ENCODE results near the gene XRCC4.

XRCC4 gene

DNA sequence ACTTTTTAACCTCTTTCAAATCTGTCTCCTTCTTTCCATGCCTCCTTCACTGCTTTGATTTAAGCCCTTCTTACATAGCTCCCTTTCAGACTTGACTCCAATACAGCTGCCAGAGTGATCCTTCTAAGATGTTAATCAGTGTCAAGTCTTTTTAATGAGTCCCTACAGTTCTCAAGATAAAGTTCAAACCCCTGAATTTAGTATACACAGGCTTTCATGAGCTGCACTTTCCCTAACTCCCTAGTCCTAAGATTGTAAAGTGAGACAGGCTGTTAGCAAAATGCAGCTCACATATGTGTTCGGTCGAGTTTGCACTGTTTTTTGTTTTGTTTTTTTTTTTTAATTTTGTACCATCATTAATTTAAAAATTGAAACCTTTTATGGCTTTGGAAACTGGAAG is 203.8 kb downstream of the XRCC4 start:
- no peak for FAIRE-seq

DNA sequence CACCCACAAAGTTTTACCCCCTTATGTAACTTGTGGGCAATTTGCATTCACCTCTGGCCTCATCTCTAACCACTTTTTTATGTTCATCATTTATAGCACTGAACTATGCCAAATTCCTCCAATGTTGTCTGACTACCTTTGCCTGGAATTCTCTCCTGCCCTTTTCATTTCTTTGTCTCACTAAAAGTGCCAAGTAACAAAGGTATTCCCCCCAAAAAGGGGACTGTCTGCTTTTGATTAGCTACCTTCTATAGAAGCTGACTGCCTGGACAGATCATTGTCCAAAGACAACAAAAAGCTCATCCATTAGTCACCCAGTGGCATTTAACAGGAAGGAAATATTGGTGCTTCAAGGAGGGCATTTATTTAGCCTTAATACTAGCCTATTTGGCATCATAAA is 204.3 kb downstream of the XRCC4 start:
- FAIRE-seq, result no peak

DNA sequence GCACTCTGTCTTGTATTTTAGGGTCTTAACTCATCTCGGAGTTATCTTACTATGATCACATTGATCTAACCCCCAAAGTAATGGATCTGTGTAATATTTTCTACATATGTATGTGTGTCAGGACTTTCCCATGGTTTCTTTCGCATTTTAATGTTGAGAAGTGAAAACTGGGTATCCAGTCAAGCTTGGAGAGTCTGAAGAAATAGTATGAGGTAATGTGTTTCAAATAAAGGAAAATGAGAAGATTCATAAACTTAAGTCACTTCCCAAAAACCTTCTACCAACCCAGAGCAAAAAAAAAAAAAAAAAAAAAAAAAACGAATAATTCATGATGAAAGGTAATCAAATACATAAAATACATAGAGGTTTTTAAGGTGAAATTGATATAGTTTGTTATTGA is 206.4 kb downstream of the XRCC4 start:
- FAIRE-seq, result peak; percentile 72

DNA sequence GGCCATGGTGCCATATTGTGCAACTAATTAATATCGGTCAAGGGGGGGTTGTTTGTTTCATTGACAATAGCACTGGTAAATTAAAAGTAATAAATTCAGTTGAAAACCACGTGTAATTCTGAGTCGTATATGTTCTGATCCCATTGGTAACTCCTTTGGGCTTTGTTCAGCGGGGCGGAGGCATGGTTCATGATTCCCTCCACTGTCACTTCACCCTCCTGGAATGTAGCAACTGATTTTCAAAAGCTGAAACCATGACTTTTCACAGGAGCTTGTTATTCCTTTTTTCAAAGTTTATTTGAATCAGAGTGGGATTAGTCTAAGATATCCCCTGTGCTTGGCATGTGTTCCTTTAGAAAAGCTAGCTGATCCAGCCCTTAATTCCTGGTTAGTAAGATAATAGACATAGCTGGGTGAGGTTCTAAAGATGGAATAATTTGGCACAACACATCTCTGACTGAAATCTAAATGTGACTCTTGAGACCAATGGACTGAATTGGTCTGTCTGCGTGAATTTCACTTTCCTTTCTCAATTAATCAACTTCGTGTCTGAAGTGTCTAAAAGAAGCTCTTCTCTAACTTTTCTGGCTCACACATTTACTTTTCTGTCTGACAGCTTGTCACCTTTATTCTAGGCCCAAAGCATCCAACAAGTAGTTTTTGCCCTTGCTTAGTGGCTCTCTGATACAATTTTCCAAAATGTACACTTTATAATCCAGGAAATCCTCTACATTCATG is 208.5 kb downstream of the XRCC4 start:
- no peak for FAIRE-seq

DNA sequence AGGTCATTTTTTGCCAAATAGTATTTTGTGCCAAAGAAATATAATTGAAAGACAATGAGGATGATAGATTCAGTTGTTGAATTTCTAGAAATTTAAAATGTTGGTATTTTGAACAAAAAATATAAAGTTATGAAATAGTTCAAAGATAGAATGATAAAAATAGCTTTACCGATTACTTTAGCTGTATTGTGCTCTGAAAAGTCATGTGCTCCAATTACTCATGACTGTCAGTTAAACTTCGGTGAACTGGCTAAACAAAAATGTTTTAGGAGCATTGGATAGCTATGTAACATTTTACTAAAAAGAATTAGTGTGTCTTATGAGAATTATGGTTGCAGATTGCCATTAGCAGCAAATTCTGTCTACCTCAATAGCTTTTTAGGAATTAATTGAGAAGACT is 216.9 kb downstream of the XRCC4 start:
- no peak for FAIRE-seq

DNA sequence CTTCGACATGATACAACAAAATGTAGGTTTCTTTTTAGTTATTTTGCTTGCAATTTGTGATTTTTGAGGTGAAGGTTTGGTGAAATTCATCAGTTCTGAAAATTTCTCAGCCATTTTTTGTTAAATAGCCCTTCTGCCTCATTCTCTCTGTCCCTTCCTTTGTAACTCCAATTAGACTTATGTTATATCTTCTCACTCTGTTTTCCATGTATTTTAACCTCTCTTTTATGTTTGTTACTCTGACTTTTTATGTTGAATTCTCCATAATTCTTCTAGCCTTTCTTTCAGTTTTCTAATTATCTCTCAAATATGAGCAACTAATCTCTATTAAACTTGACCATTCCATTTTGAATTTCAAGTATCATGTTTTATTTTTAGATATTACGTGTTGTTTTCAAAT is 222.0 kb downstream of the XRCC4 start:
- no peak for FAIRE-seq

DNA sequence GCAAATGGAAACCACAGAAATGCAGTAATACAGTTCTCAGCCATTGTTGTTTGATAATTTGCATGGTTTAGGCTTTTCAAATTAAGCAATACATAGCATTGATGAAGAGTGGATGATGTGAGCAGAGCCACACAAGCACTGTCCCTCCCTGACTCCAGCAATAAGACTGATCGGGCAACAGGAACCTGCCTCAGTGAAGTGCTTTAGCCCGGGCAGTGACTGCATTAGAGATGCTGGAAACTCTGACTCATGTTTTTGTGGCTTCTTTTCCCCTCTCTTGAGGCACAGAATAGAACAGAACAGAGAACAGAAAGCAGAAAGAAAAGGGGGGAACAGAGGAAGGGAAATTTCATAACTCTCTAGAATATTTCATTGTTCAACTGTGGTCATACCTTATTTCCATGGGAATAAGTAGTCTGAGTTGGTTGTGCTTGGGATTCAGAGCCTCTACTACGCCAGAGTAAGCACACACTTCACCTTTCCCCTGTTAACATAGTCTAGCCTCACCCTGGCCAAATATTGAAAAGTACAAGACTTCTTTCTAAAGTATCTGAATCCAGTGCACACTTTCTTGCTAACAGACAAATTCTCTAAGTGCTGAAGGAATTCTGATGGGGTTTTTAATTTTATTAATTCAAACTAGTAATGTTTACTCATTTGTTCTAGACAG is 229.4 kb downstream of the XRCC4 start:
- no peak for FAIRE-seq

DNA sequence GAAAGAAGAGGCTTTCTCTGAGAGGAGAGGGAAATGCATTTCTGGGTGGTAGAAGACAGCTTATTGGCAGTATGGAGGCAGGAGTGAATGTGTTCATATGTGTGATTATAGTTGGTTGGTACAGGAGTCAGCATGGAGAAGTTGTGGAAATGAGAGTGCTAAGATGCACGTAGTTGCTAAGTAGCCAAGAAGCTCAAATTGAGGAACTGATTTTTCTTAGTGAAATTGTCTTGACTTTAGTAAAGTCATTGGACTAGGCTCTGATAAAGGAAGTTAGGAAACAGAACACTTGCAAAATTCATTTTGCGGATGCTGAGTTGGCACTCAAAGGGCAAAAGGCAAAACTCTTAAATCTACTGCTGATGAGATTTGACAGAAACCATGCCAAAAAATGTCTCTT is 235.3 kb downstream of the XRCC4 start:
- FAIRE-seq, result no peak

DNA sequence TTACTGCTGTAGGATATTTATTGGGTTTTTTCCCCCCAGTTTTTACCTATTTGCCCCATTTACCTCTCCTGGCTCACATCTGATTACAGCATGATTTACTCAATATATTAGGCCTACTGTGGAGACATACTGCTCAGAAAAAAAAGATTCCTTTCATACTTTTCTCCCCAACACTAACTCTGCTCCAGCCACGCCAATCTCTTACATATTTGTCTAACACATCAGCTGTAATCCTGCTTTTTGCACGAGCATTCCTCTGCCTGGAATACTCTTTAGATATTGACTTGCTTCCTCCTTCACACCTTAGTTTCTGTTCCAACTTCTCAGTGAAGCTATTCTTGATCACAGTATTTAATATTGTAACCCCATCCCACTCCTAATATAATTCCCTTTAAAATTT is 236.1 kb downstream of the XRCC4 start:
- no peak for FAIRE-seq

DNA sequence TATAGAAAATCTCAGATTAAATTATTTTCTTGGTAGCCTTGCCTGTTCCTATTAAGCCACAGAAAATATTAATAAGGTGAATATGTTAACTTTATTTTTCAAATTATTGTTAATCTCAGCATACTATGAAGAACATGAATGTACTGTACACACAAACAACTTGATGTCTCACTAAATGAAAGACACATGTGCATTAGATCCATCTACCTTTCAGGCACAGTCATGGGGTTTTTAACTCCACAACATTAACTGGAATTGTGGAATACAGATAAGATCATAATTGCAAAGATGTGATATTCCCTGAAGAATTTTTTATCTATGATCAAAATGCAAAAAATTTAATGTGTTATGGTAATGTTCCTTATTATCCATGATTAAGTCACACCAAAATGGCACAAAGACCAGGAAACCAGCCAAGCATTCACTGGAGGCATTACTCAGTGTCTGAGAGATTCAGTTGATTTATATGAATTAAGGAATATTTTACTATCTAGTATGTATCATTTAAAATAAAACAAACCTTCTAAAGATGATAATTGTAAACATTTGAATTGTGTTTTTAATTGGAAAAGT is 244.2 kb downstream of the XRCC4 start:
- no peak for FAIRE-seq

DNA sequence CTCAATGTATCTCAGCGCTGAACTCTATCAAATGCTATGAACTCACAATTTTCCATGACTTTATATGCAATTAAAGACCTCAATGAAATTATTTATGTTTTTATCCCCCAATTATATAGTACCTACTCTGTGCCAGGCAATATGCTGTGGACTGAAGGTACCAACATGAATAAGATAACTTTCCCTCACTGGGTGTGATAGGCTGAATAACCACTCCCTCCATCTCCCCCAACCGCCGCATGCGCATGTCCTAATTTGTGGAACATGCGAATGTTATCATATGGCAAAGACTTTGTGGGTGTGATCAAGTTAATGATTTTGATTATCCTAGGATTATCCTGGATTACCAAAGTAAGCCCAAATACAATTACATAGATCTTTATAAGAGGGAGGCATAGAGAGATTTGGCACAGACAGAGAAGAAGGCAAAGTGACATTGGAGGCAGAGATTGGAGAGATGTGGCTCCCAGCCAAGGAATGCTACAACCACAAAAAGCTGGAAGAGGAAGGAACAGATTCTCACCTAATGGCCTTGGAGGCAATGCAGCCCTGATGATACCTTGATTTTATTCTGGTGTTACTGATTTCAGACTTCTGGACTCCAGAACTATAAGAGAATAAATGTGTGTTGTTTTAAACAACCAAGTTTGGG is 245.1 kb downstream of the XRCC4 start:
- FAIRE-seq, result no peak

DNA sequence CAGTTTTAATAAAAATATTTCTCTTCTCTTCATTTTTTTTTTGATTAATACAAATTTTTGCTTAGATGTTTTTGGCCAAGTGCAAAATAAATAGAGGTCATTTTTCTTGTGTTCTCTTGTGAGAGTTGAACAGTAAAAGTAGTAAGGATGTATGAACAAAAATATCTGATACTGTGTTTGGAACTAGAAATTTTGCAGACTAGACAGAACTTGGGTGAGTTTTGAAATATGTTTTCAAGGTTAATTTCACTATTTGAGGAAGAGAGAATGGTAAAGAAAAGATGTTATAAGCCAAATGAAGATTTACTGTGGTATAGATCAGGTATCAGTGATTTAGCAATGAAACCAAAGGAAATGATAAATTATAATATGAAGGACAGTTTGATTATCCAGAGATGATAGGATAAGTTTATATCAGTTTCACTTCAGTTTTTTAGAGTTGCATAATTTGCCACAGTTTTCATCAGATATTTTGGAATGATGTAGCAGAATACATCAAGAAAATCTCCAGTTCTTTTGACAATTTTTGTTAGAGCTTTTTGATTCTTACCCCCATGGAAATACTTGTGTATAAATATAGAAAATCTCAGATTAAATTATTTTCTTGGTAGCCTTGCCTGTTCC is 246.3 kb downstream of the XRCC4 start:
- FAIRE-seq, result peak; percentile 72

DNA sequence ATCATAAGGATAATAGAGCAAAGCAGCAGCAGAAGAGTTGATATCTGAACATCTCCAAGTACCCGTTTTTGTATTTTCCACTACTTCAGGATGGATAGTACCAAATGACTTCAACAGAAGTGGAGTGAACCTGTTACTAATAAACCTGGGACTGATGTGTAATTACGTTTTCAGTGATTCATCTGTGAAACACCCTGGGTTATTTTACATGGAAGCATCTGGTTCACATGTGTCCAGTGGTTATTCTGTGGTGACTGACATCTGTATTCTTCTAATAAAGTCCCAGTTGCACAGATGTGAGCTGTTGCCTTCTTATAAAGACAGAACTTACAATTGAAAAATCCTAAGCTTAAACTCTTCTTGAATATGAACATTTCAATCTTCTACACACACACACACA is 254.5 kb downstream of the XRCC4 start:
- no peak for FAIRE-seq

DNA sequence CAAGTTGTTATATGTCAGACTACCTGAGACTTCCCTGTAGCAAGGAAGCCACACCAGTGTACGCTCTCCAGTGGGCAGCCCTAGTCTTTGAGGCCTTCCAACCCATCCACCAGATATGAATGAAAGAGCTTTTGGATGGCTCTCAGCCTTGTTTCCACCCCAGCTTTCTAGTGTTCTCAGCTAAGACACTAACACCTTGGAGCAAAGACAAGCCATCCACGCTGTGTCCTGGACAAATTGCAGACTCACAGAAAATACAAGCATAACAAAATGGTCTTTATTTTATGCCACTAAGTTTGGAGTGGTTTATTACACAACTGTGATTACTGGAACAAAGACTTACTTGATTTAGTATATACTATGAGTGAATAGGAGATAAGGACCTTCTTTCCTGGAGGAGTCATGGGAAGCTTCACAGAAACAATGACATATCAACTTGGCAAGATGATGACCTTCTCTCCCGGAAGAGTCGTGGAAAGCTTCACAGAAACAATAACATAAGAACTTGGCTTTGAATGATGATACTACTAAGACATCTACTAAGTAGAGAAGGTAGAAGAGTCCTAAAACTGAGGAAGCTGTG is 260.2 kb downstream of the XRCC4 start:
- FAIRE-seq, result no peak

DNA sequence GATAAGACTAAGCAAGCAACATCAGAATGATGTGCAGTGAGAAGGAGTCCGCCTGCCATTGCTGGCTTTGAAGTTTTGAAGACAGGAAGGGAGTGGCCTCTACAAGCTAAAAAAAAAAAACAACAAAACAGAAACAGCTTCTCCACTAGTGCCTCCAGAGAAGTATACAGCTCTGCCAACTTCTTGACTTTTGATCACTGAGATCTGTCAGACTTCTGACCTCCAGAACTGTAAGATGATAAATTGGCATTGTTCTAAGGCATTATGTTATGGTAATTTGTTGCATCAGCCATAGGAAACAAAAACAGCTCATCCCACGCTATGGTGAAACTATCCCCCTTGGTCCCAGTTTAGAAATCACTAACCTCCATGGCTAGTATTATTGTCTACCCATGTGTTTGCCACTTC is 263.2 kb downstream of the XRCC4 start:
- no peak for FAIRE-seq

DNA sequence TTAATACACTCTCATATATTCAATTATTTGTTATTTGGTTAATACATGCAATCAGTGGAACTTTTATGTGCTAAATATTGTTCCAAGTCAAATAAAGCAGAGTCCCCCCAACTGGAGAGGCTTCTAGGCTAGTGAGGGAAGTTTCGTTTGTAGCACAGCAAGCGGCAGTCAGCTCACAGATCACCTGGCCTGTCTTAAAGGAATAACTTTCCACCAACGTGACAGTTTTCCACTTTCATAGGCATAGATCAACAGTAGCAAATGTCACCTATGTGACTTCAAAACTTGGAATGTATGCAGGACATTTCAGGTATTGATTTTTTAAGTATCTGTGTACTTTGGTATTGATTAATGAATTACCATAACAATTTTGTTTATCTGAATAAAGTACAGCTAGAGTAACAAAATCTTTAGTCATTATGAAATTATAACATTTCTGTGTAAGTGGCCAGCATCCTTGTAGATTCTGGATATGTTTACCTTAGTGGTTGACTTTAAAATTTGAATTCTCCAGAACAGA is 264.5 kb downstream of the XRCC4 start:
- no peak for FAIRE-seq

DNA sequence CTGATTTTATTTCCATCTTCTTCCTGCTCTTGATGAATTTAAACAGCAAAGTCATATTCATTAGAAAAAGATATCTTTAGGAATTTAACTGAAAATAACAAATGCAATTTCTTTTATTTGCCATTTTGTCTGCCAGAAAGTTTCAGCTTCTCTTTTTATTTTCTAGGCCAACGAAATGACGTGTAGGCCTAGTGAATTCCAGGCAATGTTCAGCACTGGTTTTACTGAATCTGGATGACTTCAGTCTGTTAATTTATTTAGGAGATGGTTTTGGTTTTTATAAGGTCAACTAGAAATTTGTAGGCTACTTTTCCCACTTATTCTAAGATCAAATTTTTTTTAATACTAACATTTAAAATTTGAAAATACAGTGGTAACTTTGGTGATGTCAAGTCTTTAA is 265.1 kb downstream of the XRCC4 start:
- peak; percentile 71 for FAIRE-seq

DNA sequence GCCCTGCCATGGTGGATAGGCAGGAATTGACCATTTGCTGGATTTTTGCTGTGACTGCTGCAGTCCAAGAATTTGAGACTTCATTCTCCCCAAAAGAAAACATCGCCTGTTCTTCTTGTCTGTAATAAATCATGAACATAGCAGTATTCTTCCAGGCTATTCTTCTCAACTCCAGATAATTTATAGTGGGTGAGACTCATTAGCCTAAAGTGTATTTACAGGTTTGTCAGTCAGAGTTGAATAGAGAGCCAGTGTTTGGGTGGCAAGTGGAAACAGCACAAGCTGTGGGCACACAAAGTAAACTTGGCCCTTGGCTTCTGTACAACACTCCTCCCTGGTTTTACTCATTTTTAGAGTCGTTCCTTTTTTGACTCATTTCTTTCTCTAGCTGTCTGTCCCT is 266.0 kb downstream of the XRCC4 start:
- no peak for FAIRE-seq

DNA sequence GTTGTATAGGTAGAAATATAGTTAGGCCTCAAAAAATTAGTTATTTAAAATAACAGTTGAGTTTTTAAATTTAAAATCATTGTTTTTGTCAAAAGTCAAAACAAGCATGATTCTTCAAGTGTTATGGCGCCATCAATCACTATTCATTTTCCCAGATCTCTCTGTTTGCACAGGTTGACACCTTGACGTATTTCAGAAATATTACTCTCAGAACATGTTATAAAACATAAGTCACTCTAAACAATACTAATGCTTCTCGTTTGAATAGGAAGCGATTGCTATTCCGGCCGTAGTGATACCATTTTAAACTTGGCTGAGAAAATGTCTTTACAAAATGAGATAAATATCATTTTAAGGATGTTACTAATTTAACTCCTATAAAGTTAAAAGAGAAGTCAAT is 268.1 kb downstream of the XRCC4 start:
- no peak for FAIRE-seq

DNA sequence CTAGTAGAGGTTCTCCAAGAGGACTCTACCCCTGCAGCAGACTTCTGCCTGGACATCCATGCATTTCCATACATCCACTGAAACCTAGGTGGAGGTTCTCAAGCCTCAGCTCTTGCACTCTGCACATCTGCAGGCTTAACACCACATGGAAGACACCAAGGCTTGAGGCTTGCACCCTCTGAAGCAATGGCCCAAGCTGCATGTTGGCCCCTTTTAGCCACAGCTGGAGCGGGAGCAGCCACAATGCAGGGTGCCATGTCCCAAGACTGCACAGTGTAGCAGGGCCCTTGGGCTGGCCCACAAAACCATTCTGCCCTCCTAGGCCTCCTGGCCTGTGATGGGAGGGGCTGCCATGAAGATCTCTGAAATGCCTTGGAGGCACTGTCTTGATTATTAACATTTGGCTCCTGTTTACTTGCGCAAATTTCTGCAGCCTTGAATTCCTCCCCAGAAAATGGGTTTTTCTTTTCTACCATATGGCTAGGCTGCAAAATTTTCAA is 271.0 kb downstream of the XRCC4 start:
- no peak for FAIRE-seq

DNA sequence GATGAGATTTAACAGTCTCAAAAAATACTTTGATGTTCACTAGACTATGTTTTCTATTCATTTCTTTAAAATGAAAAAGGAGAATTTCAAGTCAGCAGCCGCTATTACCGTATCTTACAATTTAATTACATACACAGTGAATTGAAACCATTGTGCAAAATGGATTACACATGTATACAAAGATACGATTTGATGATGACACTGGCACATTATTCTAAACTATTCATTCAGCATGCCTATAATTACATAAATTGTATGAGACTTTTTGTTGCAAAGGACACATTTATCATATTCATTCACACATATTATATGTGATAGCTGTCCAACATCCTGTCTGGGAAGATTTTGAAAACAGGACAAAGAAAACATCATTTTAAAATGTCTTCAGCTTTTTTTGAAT is 275.9 kb downstream of the XRCC4 start:
- FAIRE-seq, result no peak

DNA sequence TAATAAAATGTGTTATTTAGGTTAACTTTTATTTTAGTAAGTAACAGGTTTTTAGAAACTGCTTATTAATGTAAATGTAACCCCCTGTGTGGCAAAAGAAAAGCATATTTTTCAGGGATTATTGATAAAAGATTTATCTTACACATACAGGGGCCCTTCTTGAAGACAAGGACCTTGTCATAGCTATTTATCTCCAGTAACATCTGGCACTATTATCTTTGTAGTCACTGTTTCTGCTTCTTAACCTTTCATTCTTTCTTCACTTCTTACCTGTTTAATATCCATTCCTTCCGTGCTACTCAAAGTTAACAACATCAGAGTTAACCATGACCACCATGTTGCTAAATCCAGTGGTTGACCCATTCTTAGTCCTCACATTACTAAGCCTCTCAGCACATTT is 276.4 kb downstream of the XRCC4 start:
- no peak for FAIRE-seq

DNA sequence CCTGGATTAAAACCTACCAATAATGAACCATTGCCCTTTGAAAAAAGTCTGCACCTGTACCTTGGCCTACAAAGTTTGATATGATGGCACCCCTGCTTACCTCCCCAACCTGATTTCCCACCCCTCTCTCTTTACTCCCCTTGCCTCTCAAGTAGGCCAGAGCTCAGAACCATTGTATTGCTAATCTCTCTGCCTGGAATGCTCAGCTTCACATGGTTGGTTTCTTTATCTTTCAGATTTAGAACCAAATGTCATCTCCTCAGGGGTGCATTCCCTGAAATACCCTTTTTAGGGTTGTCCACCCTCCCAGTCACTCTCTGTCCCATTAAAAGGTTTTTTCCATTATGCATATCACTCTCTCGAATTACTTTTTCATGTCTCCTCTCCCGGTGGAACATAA is 277.6 kb downstream of the XRCC4 start:
- FAIRE-seq, result no peak
